T follicular helper cell (primary cell): ENCODE results near the gene ENTREP1.
"Not testable (repeated sequence)": the region's sequence is repeated elsewhere in the genome, so short reads cannot be mapped to it uniquely, and the experiment has no call there.

Source experiments
- DNase-seq: peaks from one replicate; pipeline ENCODE4 v3.0.0-alpha.2; 2020; ENCODE audit warnings: low read depth
- total RNA-seq, 2 experiments: gene quantifications; one replicate each; lab custom pipeline; 2026; lab: John Stamatoyannopoulos, UW

ENTREP1 gene
- total RNA-seq: 0.09 to 0.36 reads per million in 2 experiments

- DNase-seq: no peak
Measured at GRCh38 chr9:69324549-69325401, at the start of gene ENTREP1. ENTREP1 (plus strand) TSS chr9:69325215; CDS start chr9:69325310, 95 bp downstream.

DNA sequence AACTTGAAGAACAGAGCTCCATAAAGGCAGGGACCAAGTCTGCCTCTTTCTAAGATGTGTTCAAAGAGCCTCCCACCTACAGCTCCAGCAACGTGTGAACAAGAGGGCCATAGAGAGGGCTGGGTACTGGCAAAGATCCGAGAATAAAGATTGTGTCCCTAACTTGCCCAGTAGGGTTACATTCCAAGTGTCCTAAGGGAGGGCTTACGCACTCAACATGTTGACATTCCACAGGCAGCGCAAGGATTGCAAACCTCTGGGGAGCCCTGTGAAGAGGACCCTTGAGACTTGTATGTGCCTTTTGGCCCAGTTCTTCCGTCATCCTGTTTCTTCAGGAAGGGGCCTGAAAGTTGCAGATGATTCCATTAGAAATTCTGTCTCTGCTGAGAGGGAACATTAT, 48.2 kb upstream of the ENTREP1 start:
- DNase-seq: no peak

GRCh38 chr9:69279084-69279731, 45.8 kb upstream of the ENTREP1 start:
- DNase-seq: no peak

DNA sequence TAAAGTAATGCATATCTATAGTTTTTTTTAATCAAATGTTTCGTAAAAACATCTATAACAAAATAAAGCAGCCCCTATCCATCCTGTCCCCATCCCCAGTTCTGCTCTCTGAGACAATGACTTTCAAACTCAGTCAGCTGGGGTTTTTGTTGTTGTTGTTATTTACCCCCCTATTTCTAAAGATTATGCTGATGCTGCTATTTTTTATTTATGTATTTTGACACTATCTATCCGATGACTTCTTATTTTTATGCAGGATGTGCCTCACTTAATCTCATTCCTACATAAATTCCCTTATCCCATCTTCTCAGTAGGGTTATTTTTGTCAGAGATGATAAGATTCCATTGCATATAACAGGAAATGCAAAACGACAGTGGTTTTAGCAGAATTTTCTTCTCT, 45.3 kb upstream of the ENTREP1 start:
- no peak for DNase-seq

DNA sequence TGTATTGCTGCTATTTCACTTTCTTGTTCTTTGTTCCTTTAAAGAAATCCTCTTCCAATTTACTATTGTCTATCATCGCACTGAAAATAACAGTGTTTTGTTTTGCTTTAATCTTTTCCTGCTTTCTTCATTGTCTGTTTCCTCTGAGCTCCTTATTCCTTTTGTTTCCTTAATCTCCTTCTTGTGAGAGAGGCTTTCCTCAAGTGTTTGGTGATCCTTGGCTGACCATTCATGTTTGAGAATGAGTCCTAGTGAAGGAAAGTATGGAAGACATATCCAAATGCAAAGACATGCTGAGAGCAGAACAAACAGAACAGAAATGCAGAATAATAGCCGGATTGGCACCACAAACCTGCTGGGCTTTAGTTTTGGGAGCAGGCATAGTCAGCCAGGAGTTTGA, 42.0 kb upstream of the ENTREP1 start:
- DNase-seq: no peak

- DNase-seq: no peak
Measured at GRCh38 chr9:69292078-69292477, 32.9 kb upstream of the ENTREP1 start.

DNA sequence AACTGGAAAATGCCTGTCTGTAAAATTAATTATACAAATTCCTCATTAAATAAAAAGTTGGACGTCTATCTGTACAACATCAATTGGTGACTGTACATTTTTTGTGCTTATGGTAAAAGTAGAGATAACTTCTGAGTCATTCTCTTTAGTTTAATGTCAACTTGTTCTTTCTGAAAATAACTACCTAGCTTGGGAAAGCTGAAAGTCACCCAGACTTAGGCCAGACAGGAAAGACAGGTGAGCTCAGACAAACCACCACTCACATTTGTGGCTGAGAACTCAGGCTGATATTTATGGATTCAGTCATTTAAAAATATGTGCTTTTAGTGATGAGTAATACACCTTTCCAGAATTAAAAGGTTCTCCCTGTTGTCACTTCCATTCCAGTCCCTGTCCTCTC, 31.9 kb upstream of the ENTREP1 start:
- no peak for DNase-seq

DNA sequence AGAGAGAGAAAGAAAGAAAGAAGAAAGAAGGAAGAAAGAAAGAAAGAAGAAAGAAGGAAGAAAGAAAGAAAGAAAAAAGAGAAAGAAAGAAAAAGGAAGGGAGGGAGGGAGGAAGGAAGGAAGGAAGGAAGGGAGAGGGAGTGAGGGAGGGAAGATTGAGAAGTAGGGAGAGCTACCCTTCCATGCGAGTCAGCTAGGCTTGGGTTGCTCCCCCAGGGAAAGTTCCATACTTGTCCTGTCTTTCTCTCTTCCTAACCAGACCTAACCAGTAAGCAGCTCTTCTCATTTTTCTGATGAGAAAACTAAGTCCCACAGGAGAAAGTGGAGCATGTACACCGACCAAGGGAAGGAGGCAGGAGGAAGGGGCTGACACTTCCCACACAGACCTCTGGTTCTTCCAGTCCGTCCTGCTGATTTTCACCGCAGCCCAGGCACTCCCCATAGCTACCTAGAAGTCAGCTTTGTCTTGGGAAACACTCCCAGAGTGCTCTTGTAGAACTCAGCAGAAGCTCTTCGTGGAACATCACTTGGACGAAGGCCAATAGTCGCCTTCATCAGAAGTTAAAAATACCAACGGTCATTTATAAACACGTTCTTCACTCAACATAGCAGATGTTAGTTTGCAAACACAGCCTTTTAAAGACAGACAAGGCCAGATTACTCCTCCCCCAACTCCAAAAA, 29.0 kb upstream of the ENTREP1 start:
- no peak for DNase-seq

DNA sequence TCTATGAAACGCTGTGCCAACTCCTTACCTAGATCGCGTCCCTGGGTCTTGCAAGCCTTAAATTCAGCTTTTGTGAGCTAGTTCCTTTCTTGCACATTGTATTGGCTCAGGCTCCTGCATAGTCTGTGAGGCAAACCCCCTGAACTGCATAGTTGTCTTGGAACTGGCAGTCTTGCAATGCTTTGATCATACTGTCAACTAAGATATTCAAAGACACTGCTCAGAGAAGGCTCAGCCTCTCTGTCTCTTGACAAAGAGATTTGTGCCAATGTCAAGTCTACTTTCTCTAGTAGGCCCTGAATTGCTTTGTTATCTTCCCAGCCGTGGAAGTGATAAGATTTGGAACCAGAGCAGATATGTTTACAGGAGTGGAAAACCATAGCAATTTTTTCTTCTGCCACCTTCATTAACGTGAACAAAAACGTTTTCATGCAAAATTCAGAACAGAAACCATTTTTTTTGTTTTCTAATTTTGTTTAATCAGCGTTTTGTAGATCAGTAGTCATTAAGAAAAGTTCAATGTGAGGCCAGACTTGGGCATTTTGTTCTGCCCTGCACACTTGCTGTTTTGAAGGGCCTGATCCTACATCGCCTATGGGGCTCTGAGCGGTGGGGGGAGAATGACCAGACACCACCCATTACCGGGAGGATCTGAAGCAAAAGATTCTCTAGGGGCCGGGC, 27.6 kb upstream of the ENTREP1 start:
- DNase-seq: no peak

GRCh38 chr9:69299315-69299714, 25.7 kb upstream of the ENTREP1 start:
- no peak for DNase-seq

- DNase-seq: no peak
Measured at GRCh38 chr9:69299826-69300225, 25.2 kb upstream of the ENTREP1 start.

DNA sequence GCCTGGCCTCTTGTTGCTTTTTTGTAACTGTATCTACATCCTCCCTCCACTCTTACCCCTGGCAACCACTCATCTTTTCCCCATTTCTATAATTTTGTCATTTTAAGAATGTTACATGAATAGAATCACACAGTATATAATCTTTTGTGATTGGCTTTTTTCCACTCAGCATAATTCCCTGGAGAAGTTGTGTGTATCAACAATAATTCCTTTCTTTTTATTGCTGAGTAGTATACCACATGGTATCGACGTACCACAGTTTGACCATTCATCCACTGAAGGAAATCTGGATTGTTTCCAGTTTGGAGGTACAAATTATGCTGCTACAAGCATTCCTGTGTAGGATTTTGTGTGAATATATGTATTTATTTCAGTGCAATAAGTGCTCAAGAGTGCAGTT, 21.7 kb upstream of the ENTREP1 start:
- no peak for DNase-seq

- not testable (repeated sequence) for DNase-seq
Measured at GRCh38 chr9:69306895-69307445, 18.0 kb upstream of the ENTREP1 start.

DNA sequence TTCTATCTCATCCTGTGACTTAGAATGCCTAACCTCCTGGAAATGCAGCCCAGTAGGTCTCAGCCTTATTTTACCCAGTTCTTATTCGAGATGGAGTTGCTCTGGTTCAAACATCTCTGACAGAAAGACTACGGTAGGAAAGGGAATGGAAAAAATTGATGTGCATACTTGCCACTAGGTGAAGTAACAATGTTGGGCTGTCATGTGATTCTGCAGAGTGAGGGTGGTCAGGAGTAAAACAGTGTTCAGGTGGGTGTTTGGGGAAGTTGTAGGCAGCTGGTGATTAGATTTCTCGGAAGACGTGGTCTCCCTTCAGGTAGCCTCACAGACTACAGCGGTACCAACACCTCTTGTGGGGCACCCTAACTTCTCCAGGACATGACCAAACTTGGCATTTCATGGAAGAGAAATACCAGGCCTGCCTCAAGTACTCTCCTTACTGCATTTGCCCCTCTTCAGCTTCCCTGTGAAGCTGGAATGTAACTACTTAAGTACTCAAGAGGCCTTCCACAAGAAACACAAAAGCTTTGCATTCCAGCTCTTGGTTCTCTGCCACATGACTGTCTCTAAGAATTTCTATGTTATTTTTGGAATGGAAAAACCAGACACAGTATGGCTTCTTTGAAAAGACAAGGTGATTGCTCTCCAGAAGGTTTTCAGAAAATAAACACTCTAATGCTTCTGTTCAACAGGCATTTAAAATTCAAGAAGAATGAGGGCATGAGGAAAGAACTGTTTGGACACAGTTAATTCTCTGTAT, 17.4 kb upstream of the ENTREP1 start:
- DNase-seq: no peak

- no peak for DNase-seq
Measured at GRCh38 chr9:69308206-69308931, 16.6 kb upstream of the ENTREP1 start.

DNA sequence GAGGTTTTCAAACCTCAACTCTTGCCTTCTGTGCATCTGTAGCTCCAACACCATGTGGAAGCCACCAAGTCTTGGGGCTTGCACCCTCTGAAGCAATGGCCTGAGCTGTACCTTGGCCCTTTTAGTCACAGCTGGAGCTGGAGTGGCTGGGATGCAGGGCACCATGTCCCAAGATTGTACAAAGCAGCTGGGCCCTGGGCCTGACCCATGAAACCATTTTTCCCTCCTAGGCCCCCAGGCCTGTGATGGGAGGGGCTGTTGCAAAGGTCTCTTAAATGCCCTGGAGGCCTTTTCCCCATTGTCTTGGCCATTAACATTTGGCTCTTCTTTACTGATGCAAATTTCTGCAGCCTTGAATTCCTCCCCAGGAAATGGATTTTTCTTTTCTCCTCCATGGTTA, 11.8 kb upstream of the ENTREP1 start:
- no peak for DNase-seq

DNA sequence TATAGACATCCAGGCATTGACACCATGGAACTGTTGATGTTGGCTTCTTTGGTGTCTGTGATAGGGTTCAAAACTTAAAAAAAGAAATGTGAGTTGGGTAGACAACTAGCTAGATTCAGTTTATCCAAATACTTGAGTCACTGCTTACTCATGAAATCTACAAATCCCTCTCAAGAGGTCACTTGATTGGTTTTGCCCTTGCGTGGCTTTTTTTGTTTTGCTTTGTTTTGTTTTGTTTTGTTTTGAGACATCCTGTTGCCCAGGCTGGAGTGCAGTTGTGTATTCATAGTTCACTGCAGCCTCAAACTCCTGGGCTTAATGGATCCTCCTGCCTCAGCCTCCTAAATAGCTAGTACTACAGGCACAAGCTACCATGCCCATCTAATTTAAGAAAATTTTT, 10.5 kb upstream of the ENTREP1 start:
- no peak for DNase-seq

DNA sequence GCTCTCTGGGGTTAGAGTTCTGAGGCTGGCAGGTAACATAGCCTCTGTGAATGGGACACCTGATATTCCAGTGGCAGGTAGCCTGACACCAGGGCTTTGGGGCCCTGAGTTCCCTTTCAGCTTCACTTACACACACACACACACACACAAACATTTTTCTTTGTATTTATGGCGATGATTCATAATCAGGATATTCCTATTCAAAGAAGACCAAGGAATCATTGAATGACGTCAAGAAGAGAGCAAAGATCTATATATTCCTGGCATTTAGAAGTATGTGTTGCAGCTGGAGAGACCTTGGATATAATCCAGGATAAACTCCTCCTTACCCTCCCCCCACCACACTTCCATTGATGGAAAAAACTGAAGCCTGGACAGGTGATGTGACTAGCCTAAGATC, 7.9 kb upstream of the ENTREP1 start:
- DNase-seq: no peak

DNA sequence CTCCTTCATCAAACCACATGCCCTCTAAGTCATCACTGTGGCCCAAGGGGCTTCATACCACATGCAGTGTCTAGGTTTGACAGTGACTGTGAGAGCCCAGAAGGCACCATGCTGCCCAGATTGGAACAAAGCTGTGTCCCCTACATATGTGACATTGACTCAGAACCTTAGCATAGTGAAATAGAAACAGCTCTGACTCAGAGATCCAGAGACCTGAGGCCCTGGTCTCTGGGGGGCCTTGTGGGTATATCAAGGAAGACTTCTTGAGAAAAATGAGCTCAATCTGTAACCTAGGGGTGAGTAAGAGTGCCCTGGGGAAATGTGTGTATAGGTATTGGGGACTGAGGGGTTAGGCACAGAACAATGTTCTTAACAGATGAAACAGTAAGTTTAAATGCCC, 7.1 kb upstream of the ENTREP1 start:
- no peak for DNase-seq

DNA sequence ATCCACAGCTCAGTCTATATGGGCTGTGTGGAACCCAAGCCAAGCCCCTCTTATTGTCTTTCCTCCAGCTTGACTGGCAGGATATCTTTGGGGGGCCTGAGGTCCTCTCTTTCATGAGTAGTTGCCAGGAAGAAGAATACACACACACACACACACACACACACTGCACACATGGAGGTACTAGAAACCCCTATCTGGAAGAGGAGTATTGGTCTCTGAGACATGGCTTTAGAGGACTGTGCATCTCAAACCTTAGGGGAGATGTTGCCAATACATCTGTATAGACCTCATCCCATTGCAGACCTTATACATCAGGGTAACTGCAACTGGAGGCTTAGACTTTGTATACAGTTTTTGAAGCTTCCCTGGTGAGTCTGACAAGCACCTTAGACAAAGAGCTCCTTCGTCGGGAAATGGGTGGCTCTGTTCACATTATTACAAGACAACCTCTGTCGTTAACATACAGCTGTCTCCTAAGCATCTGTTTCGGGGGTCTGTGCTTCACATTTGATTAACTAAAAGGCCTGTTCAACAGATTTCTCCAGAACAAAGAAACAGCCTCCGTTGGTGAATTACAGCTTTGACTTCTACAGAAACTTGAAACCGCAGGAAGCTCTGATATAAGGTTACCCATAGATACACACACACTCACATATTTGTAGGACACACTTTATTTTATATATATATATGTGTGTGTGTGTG, 5.5 kb upstream of the ENTREP1 start:
- DNase-seq: no peak
